ENCODE data around the gene CASP10.

The CASP10 gene

GRCh38 chr2:201151127-201151981 is 31.6 kb upstream of the CASP10 start:
- no peak for TF ChIP-seq CTCF (conservative IDR thresholded peaks at IDR 0.05; ENCODE audit: control insufficient read depth, insufficient read depth, low read depth, low read length)
- DNase-seq (ENCODE audit: low read depth), result peak; percentile 94
- no peak overlapping the region for H3K4me3 ChIP-seq (ENCODE audit: control insufficient read depth, low read depth, low read length)

GRCh38 chr2:201152517-201152916 is 30.4 kb upstream of the CASP10 start:
- TF ChIP-seq CTCF (conservative IDR thresholded peaks at IDR 0.05; ENCODE audit: control insufficient read depth, insufficient read depth, low read depth, low read length), result no peak
- DNase-seq (ENCODE audit: low read depth), result no peak

GRCh38 chr2:201152999-201153815 is 29.7 kb upstream of the CASP10 start:
- no peak for DNase-seq (ENCODE audit: low read depth)
- TF ChIP-seq CTCF (conservative IDR thresholded peaks at IDR 0.05; ENCODE audit: control insufficient read depth, insufficient read depth, low read depth, low read length), result no peak
- no peak overlapping the region for H3K4me3 ChIP-seq (ENCODE audit: control insufficient read depth, low read depth, low read length)

More at GRCh38 chr2:201152517-201152916, 30.4 kb upstream of the CASP10 start:
- no peak overlapping the region for H3K4me3 ChIP-seq (ENCODE audit: control insufficient read depth, low read depth, low read length)

- no peak for TF ChIP-seq CTCF (conservative IDR thresholded peaks at IDR 0.05; ENCODE audit: control insufficient read depth, insufficient read depth, low read depth, low read length)
- DNase-seq (ENCODE audit: low read depth), result no peak
- no peak overlapping the region for H3K4me3 ChIP-seq (ENCODE audit: control insufficient read depth, low read depth, low read length)
Observed at GRCh38 chr2:201154615-201155399, 28.1 kb upstream of the CASP10 start.

- H3K4me3 ChIP-seq (ENCODE audit: control insufficient read depth, low read depth, low read length), result no peak overlapping the region
- DNase-seq (ENCODE audit: low read depth), result no peak
- TF ChIP-seq CTCF (conservative IDR thresholded peaks at IDR 0.05; ENCODE audit: control insufficient read depth, insufficient read depth, low read depth, low read length), result no peak
Observed at GRCh38 chr2:201156036-201156435, 26.9 kb upstream of the CASP10 start.

GRCh38 chr2:201156640-201157039 is 26.3 kb upstream of the CASP10 start:
- DNase-seq (ENCODE audit: low read depth), result no peak
- TF ChIP-seq CTCF (conservative IDR thresholded peaks at IDR 0.05; ENCODE audit: control insufficient read depth, insufficient read depth, low read depth, low read length), result no peak
- H3K4me3 ChIP-seq (ENCODE audit: control insufficient read depth, low read depth, low read length), result no peak overlapping the region

All from fibroblast of mammary gland (primary cell).